Pons (tissue), 1 donor: Measurements from ENCODE around the gene RRP15.

Experiments used
- DNase-seq: peaks from one replicate; pipeline ENCODE4 v3.0.0-alpha.2; 2016; ENCODE audit warnings: low spot score

Gene RRP15

DNA sequence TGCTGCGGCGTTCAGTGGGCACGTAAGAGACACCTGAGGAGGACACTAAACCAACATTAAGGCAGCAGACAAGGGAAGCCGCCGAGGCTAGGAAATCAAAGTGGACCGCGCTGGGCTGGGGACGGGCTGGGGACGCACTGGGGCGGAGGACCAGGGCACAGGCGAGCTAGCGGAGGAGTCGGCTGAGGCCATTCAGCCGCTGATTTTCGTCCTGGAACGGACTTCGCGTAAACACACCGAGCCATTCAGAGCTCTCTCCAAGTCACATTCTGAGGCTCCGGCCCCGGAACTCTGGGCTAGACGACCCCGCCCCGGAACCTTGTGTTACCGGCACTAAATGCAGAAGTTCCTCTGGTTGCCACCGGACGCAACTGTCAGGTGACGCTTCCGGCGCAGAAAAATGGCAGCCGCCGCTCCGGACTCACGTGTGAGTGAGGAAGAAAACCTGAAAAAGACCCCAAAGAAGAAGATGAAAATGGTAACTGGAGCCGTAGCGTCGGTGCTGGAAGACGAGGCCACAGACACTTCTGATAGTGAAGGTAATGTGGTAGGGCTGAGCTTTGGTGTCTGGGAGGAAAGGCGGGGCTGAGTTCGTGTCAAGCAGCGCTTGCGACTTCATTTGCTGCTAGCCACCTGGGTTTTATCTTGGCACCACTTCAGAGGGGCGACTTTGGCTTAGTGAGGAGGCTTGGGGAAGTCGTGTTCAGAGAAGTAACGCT, at the start of gene RRP15:
Gene RRP15, plus strand, starts transcription at position 377 of the 719 bp plus-strand sequence. Its CDS starts 24 bp downstream, at position 401.
- DNase-seq: peak; percentile 76

DNA sequence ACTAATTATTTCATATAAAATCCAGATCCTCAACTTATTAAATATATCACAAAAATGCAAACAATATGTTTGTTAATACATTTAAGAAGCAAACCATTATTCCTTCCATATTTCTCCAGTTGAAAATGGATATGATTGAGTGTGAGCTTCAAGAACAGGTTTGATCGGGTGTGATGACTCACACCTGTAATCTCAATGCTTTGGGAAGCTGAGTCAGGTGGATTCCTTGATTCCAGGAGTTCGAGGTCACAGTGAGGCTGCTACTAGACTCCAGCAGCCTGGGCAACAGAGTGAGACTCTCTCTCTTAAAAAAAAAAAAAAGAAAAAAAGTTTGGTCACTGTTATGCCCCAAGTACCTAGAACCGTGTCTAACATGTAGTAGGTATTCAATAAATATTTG, 42.9 kb upstream of the RRP15 start:
- no peak for DNase-seq

GRCh38 chr1:218247339-218247738, 37.8 kb upstream of the RRP15 start:
- no peak for DNase-seq

DNA sequence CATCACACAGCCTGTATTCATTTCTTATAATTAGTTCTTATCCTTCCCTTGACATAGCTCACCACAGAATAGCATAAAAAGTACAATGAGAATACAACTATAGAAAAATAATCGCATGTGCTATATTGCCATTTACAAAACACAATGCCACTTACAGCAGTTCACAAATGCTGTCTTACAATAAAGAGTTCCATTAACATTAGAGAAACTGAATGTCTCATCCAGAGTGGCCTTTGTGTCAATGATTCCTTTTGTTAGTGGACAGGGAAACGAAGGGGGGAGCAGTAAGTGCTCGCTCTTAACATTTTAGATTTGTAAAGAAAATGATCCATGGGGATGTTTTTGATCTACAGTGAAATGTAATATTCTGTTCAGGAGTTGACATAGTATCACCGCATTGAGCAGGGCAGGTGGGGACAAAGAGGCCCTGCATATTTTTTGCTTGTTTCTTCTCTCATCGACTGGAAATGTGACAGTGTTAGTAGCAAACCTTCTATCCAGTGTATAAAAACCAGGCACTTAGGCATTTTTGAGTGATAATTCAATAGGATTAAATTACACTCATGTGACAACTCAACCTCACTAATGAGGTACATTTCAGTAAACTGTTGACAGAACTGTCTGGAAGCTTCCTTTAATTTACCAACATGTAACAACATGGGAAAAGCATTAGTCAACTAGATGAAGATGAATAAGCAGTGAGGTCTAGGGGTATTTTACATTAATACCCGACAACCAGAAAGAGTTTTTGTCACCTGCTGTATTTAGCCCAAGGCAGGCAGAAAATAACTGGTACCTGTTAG, 35.6 kb upstream of the RRP15 start:
- DNase-seq: peak; percentile 37

DNA sequence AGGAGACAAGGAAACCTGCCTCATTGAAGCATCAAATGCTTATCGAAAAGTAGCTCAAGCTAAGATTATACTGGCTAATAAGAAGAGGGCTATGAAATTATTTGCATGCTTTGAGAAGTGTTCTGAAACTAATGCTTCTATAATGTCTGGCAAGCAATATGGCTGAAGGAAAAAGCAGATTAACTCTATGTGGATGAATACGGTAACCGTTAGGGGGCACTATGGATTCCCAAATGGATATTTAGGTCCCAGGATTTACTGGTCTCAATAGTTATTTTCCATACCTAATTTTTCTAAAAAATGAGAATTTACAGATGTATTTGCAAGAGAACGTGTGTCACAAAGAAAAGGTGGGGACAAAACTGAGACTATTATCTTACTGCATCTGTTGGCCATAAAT, 34.6 kb upstream of the RRP15 start:
- no peak for DNase-seq

GRCh38 chr1:218254296-218254946, 30.7 kb upstream of the RRP15 start:
- DNase-seq: no peak

DNA sequence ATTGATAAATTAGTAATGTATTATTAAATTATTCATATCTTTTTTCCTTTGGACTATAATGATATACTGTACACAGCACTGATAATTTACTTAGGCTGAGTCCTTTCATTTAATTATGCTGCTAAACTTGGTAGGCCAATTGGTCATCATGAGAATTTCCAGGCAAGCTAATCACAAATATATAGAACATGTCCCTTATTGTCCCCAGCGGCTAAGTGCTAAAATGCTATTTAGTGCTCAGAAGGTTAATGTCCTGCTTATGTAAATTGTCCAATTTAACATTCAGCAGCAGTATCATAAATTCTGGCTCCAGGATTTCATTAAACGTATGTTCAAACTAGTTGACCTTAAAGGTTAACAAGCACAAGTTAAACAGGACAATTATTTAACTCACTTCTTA, 30.0 kb upstream of the RRP15 start:
- DNase-seq: no peak

DNA sequence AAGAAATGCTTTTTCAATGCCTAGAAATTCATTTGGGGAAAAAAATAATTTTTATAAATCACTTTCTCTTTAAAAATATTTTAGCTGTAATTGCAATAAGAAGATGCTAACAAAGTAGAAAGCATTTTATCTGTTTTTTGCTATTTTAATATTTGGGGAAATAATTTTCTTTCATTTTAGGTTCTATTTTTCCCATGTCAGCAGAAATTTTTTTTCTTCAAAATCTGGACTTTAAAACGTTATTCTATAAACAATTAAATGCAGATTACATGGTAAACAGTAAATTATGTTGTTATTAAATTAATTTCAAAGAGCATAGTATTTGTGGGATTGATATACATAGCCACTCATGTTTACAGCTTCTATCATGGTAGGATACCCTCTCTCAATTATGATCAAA, 27.7 kb upstream of the RRP15 start:
- no peak for DNase-seq

DNA sequence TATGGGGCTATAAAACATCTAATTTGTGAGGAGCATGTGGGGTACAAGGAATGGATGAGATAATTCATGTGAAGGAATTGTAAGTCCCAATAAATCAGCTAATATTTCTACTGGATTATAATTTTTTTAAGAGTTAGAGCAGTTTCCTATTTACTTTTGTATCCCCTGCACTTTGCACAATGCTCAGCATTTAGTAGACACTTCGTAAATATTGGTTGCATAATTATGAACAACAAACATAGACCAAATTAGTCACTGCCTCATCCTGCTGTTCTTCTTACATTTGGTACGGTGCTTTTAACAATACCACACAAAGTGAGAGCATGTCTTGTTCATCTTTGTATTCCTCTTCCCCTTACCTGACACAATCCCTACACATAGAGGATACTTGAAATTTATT, 27.1 kb upstream of the RRP15 start:
- no peak for DNase-seq

DNA sequence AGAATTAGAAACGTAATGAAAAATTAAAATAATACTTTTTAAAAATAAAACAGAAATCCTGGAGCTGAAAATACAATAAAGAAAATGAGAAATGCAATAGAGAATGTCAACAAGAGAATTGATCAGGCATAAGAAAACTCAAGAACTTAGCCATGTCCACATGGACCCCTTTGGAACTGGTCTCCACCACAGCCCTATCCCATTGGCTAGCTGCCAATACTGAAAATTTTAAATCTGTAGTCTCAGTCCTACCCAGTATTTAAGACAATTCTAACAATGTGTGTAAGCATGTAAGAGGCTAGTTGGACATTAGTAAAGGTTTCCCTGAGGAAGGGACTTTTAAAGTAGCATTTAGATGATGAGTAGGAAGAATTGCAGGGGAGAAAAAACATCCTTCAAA, 25.8 kb upstream of the RRP15 start:
- DNase-seq: no peak

GRCh38 chr1:218259800-218260199, 25.3 kb upstream of the RRP15 start:
- DNase-seq: no peak

DNA sequence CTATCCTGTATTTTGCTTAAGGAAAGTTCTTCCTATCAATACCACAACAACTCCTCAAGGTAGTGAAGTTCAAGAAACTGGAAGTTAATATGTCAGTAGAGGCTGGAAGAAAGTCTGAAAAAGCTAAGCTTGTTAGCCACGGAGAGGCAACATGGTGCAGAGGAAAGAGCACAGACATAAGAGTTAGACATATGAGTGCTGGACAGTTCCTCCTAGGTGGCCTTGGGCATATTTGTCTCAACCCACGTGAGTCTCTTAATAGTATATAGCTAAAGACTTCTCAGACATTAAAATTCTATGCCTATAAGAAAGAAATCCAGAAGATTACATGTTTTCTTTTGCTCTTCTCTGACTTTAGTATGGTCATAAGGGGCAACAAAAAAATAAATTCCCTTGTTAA, 22.8 kb upstream of the RRP15 start:
- no peak for DNase-seq

DNA sequence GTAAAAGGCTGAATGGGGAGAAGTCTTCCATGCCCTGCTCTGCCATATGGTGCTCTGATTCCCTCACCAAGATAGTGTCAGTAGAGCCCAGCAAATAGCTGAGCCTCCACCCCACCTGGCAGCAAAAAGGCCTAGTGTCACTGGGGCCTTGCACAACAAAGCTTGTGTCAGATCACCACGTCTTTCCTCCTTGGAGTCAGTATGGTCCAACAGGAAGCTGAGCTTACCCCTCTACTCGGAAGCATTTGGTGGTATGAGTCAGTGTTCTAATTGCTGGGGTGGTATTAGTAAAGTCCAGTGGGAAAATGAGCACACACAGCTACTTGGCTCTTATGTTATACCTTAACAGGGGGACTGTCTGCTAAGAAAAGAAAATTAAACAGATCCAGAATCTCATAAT, 18.7 kb upstream of the RRP15 start:
- DNase-seq: no peak

GRCh38 chr1:218272366-218272765, 12.7 kb upstream of the RRP15 start:
- no peak for DNase-seq

DNA sequence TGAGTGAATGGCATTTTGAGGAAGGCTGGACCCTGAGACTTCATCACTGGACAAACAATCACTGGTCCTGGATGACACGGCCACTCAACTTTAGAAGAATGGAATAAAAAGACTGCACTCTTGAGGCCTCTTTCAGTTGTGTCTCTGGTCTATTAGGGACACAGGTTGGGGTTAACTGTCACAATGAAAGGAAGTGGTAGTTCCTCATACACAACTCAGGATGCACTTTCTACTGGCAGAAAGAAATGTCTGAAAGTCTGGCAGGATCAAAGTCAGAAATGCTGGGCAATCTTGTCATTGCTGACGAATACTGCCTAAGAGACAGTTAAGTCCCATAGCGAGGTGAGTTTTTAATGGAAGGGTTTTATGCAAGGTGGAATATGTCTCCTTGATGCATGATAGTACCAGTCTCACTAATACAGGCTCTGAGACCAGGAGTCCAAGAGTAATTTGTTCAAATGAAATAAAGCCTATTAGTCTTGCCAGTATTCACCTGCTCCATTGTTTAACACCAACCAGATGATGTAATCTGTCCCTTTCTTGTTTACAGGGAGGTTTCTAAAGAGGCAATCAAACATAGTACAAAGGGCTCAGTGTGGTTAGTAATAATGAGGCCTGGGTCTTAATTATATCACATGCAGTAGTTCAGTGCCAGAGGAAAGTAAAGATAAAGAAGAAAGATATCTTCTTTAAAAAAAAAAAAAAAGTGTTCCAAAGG, 11.2 kb upstream of the RRP15 start:
- DNase-seq: no peak

DNA sequence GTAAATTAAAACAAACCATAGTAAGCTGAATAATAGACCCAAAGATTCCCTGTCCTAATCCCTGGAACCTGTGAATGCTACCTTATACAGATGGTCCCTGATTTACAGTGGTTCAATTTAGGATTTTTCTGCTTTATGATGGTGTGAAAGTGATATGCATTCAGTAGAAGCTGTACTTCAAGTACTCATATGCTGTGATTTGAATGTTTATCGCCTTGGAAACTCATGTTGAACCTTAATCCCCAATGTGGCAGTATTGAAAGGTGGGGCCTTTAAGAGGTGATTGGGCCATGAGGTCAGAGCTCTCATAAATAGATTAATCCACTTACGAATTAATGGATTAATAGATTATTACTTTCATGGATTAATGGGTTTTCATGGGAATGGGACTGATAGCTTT, 10.6 kb upstream of the RRP15 start:
- DNase-seq: no peak

DNA sequence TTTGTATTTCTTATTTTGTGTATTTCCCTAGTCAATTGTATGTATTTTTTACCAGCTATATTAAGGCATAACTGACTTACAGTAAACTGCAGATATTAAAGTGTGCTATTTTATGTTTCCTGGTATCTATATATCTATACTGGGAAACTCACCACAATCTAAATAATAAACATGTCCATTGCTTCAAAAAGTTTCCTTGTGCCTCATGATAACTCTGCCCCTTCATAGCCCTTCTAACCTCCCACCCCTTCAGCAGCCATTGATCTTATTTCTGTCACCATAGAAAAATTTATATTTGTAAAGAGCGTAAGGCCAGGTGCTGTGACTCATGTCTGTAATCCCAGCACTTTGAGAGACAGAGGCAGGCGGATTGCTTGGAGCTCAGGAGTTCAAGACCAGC, 9.3 kb upstream of the RRP15 start:
- DNase-seq: no peak

DNA sequence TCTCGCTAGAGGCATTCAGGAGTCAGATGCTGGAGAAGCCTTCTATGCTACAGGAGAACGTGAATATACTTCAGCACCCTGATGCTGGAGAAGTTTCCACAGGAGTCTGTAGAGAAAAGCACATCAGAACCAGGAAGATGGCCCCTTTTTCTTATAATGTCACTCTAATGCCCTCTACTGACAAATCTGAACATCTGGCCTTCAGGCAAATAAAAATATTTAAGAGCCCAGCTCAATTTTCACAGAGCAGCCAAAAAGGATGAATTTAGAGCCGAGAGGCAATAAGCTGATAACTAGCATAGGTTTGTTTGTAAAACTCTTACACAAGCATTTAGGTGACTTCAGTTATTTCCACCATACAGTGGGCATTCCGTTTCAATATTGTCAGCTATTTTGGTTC, 3.8 kb upstream of the RRP15 start:
- no peak for DNase-seq

- DNase-seq: no peak
These were observed 646 bp upstream of the RRP15 start for GRCh38 chr1:218284377-218284916.

GRCh38 chr1:218292515-218292914, 7.4 kb downstream of the RRP15 start:
- no peak for DNase-seq

DNA sequence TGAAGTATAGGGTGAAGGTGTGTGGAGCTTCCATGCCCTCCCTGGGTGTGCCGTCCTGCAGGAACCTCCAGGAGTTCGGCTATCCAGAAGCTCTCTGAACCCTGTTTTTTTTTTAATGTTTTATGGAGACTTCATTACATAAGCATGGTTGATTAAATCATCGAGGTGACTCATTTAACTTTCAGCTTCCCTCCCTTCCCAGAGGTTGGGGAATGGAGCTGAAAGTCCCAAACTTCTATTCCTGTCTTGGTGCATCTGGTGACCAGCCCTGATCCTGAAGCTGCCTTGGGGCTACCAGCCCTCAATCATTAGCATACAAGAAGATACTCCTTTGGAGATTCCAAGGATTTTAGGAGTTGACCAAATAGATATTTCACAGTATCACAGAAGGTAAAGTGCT, 9.5 kb downstream of the RRP15 start:
- no peak for DNase-seq

DNA sequence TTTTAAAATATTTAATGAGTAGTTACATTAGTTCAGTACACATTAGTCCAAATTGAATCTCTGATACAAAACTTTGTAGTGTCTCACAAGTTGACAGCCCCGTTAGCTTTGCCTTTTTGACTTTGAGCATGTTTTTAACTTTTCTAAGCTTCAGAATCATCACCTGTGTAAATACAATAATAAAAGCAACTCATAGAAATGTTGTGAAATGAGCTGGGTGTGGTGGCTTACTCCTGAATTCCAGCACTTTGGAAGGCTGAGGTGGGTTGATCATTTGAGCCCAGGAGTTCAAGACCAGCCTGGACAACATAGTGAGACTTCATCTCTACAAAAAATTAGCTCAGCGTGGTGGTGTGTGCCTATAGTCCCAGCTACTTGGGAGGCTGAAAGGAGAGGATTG, 11.1 kb downstream of the RRP15 start:
- DNase-seq: no peak
